Measurements from ENCODE around the gene CLCN7.

CLCN7 gene

GRCh38 chr16:1458336-1458976 is 16.4 kb downstream of the CLCN7 start:
- no peak overlapping the region for H3K27ac ChIP-seq
- TF ChIP-seq ZFX (IDR thresholded peaks at IDR 0.05; ENCODE audit: borderline replicate concordance), result no peak
- no peak for TF ChIP-seq CTCF (IDR thresholded peaks at IDR 0.05)

- no peak overlapping the region for H3K27ac ChIP-seq
- TF ChIP-seq ZFX (IDR thresholded peaks at IDR 0.05; ENCODE audit: borderline replicate concordance) (no peak), CTCF (IDR thresholded peaks at IDR 0.05) (no peak)
Measured at GRCh38 chr16:1457489-1458245, 17.2 kb downstream of the CLCN7 start.

GRCh38 chr16:1456951-1457350 is 17.9 kb downstream of the CLCN7 start:
- no peak for TF ChIP-seq CTCF (IDR thresholded peaks at IDR 0.05)
- TF ChIP-seq ZFX (IDR thresholded peaks at IDR 0.05; ENCODE audit: borderline replicate concordance), result no peak
- H3K27ac ChIP-seq, result no peak overlapping the region

- no peak overlapping the region for H3K27ac ChIP-seq
- TF ChIP-seq CTCF (IDR thresholded peaks at IDR 0.05), result no peak
- no peak for TF ChIP-seq ZFX (IDR thresholded peaks at IDR 0.05; ENCODE audit: borderline replicate concordance)
Measured at GRCh38 chr16:1455190-1456171, 19.3 kb downstream of the CLCN7 start.

GRCh38 chr16:1454561-1454960 is 20.3 kb downstream of the CLCN7 start:
- TF ChIP-seq ZFX (IDR thresholded peaks at IDR 0.05; ENCODE audit: borderline replicate concordance) (no peak), CTCF (IDR thresholded peaks at IDR 0.05) (no peak)
- no peak overlapping the region for H3K27ac ChIP-seq

GRCh38 chr16:1453316-1453715 is 21.5 kb downstream of the CLCN7 start:
- no peak overlapping the region for H3K27ac ChIP-seq
- TF ChIP-seq CTCF (IDR thresholded peaks at IDR 0.05) (no peak), ZFX (IDR thresholded peaks at IDR 0.05; ENCODE audit: borderline replicate concordance) (no peak)
